UCSD-AML1 (cell line): ENCODE data around the gene GRB7.
"Not testable (repeated sequence)": the region's sequence is repeated elsewhere in the genome, so short reads cannot be mapped to it uniquely, and the experiment has no call there.

Experiments
- DNase-seq: peaks from one replicate; lab custom pipeline; 2025; ENCODE audit not compliant: unreplicated experiment; lab: John Stamatoyannopoulos, UW

GRB7 gene

DNA sequence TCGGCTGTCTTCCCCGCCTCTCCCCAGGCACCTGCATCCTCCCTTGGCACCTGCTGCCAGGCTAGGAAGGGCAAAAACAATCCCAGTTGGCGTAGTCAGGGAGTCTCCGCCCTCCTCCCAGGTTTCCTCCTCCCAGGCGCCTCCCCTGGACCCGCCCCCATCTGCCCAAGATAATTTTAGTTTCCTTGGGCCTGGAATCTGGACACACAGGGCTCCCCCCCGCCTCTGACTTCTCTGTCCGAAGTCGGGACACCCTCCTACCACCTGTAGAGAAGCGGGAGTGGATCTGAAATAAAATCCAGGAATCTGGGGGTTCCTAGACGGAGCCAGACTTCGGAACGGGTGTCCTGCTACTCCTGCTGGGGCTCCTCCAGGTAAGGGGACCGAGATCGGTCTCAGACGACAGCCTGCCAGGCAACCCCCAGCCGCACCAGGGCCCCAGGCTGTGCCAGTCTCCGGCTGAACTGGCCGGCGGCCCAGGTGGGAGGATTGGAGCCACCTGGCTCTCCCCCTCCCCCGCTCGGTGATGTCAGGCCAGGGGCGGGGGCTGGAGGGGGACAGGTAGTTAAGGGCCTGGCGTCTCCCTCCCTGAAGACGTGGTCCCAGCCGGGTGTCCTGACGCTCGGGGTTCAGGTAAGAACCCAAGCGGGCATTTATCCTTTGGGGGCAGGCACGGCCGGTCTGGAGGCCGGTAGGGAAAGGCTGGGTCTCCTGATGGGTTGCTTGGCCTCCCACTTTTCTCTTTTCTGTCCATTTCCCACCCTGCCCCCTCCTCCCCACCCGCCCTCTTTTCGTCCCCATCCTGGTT, at the start of gene GRB7:
GRB7 (plus strand) TSS at position 179 of the 808 bp plus-strand sequence. CDS start 4,364 bp downstream, outside the sequence.
- DNase-seq, result no peak

DNA sequence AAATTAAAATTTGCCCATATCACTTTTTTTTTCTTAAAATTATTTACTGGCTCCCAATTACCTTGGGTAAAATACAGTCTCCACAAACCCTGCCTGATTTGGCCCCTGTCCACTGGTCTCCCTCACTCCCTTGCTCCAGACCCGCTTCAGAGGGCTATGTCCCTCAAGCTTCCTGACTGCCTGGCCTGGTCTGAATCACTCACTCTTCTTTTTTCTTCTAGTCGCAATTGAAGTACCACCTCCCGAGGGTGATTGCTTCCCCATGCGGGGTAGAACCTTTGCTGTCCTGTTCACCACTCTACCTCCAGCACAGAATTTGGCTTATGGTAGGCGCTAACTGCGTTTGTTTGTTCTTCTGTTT, 49.3 kb upstream of the GRB7 start:
- DNase-seq, result no peak

DNA sequence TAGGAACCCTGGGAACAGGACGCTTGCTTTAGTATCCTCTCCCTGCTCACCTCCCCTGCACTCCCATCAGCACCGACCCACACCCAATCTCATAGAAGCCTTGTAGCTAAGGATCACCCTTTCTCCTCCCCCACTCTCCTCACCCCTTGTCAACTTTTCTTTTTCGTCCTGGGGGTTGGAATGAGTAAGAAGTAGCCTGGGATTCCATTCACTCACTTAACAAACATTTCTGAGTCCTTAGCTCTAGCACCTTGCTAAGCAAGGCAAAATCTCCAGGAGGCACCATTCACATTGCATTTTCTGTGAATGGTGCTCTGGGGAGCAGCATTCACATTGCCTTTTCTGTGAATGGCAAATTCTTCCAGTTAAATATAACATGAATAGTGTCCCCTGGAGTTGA, 48.8 kb upstream of the GRB7 start:
- DNase-seq, result no peak

DNA sequence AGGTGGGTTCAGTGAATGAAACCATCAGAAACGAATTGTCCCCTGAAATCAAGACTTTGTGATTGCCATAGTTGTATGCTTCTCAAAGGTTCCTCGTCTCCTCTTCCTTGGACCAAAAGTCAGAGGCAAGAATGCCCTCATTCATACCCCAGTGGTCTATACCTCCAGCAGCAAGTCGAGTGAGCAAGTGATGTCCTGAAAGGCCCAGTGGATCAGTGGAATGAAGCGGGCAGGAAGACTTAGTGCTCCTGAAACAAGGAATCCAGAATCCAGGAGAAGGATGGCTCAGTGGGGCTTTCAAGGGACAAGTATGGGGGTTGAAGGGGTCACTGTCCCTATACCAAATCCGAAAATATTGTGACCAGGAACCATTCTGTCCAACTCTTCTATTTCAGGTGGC, 43.1 kb upstream of the GRB7 start:
- no peak for DNase-seq

DNA sequence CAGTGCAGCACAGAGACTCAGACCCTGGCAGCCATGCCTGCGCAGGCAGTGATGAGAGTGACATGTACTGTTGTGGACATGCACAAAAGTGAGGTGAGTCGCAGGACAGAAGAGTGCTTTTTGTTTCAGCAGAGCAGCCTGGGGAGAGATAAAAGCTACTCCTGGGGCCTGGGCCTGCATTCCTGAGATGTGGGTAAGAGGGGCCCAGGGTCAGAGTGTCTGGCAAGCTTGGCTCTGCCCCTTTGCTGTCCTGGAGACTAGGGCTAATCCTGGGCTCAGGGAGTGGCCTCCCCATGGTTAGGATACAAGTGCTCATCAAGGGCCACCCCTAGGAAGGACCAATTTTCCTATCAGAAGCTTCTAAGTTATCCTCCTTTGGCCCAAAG, 42.7 kb upstream of the GRB7 start:
- no peak for DNase-seq

DNA sequence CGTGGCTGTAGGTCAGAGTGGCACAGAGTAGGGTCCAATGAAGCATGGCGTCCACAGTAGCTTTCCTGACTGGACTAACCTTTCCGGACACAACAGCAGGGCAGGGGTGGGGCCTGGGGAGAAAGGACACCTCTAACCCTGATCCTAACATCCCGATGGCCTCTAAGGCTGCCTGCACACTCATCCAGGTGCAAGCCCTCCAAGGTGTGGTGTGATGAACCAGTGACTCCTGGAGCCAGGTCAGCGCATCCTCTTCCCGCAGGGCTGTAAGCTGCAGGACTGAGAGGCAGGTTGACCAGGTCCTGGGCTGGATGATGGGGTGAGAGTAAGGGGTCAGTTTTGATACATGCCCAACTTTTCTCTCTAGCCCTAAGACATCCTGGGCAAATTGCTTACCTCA, 41.0 kb upstream of the GRB7 start:
- DNase-seq, result no peak

DNA sequence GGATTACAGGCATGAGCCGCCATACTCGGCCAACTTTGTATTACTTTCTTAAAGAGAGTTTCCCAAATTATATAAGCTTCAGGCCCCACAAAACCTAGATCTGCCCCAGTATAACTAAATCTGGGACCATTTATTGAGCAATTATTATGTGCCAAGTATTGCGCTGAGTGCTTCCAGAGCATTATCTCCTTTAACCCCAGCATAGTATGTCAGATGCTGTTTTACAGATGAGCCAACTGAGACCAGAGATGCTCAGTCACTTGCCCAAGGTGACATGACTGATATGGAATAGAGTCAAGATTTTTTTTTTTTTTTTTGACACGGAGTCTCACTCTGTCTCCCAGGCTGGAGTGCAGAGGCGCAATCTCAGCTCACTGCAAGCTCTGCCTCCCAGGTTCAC, 39.8 kb upstream of the GRB7 start:
- no peak for DNase-seq

DNA sequence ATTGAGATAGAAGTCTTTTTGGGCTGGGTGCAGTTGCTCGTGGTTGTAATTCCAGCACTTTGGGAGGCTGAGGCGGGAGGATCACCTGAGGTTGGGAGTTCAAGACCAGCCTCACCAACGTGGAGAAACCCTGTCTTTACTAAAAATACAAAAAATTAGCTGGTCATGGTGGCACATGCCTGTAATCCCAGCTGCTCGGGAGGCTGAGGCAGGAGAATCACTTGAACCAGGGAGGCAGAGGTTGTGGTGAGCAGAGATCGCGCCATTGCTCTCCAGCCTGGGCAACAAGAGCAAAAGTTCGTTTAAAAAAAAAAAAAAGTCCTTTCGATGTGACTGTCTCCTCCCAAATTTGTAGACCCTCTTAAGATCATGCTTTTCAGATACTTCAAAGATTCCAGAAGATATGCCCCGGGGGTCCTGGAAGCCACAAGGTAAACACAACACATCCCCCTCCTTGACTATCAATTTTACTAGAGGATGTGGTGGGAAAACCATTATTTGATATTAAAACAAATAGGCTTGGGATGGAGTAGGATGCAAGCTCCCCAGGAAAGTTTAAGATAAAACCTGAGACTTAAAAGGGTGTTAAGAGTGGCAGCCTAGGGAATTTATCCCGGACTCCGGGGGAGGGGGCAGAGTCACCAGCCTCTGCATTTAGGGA, 38.5 kb upstream of the GRB7 start:
- DNase-seq, result not testable (repeated sequence)

DNA sequence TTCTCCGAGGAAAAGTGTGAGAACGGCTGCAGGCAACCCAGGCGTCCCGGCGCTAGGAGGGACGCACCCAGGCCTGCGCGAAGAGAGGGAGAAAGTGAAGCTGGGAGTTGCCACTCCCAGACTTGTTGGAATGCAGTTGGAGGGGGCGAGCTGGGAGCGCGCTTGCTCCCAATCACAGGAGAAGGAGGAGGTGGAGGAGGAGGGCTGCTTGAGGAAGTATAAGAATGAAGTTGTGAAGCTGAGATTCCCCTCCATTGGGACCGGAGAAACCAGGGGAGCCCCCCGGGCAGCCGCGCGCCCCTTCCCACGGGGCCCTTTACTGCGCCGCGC, 38.0 kb upstream of the GRB7 start, which contains the start of gene ERBB2:
ERBB2 (plus strand) TSS at position 247 of the 330 bp plus-strand sequence. CDS start 175 bp downstream, outside the sequence.
- DNase-seq, result no peak

DNA sequence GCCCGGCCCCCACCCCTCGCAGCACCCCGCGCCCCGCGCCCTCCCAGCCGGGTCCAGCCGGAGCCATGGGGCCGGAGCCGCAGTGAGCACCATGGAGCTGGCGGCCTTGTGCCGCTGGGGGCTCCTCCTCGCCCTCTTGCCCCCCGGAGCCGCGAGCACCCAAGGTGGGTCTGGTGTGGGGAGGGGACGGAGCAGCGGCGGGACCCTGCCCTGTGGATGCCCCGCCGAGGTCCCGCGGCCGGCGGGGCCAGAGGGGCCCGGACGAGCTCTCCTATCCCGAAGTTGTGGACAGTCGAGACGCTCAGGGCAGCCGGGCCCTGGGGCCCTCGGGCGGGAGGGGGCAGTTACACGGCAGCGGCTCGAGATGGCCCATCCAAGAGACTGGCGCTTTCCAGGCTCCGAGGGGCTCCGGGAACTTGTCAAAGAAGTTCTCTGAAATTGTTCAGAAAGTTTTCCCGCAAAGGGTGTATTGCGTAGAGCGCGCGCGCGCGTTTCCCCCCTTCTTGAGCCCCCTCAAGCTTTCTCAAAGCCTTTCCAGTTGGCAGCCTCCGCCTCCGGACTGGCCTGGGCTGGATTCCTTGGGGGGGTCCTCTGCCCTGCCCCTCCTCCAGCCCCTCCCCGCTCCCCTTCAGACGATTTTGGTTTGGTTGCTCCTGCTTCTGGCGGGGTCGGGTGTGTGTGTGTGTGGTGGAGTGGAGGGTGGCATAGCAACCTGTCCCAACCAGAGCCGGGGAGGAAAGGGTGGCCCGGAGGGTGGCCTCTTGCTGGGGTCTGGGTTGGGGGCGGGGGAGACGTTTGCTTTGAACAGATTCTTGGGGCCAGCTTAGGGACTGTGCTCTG, 37.4 kb upstream of the GRB7 start:
- no peak for DNase-seq

DNA sequence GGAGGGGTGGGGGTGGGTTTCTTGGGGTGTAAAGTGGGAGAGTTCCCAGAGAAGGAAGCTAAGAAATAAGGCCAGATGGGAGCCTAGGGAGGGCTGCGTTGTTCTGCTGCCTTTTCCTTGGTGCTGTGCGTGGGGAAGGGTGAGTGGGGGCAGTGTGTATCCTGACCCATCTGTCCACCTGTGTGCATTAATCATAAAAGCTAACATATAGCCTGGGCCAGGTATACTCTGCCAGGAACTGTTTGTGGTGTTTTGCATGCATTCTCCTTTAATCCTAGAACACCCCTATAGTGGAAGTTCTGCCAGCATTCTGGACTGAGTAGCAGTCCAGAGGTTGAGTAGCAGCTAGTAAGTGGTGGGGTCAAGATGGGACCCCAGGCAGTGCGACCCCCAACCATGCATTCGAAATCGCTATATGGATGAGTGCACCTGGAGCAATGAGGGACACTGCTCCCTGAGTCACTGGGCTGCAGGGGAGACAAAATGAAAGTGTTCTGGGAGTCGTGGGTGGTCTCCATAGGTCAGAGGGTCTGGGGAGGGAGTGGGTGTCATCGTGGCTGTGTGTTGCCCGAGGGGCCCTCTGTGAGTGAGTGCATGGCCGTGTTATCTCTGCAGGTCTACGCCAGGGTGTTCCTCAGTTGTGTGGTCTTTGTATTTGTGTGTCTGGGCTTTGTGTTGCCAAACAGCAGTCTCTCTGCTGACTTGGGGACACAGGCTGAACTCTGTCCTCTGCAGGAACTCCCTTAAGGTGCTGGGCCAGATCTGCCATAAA, 36.5 kb upstream of the GRB7 start:
- DNase-seq, result no peak

DNA sequence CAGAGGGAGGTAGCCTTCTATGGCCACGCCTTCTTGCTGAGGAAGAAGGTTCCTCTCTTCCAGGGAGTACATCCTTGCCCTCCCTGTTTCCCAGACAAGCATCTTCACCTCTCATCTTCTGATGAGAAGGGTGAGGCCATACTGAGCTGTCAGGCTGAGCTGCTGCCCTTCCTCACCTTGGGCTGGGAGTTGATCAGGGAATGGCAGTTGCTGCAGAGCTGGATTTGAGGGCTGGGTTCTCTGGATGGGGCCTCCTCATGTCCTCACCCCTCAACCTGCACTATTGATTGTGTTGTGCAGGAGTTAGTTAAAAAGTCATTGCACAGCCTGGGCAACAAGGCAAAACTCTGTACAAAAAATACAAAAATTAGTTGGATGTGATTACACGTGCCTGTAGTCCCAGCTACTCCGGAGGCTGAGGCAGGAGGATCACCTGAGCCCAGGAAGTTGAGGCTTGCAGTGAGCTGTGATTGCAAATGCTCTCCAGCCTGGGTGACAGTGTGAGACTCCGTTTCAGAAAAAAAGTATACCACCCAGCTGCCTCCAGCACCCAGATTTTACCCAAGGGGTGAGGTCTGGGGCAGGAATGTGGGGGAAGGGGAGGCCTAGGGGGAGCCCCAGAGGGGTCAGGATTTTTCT, 35.8 kb upstream of the GRB7 start:
- DNase-seq, result no peak

DNA sequence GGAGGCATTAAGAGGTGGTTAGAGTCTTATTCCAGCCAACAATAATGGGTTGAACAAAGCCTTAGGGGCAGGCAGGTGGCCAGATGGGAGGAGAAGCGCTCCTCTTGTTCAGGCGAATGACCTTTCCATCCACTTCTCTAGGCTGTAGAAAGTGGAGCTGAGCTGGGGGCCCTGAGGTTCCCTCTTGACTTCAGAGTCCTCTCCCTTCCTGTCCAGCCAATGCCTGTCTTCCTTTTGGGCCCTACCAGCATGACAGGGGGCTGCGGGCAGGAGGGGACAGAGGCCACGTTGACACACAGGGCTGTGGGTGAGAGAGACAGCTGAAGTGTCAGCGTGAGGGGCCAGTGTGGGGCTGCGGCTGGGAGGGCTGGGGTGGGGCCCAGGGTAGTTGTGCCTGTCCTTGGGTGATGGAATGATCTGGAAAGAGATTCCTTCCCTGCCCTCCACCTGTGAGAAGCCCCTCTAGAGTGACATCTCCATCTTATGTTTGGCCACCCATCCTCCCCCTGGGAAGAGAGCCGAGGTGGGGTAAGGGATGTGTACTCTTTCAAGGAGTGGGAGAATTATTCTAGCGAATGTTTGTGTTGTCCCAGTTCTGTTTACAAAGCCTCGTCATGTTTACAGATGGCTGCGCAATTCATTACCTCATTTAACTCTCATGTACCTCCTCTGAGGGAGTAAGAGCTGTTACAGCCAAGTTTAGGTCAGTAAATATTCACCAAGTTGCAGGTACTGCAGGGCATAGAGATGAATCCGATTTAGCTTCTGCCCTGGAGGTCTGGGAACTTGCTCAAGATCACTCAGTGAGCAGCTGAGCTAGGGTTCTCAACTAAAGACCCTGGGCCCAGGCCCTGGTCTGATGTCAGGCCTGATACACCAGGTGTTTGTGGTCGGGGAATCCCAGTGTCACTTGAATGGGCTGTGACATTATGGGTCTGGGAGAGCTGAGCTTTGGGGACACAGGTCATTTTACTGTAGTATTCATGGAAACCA, 34.5 kb upstream of the GRB7 start:
- no peak for DNase-seq

DNA sequence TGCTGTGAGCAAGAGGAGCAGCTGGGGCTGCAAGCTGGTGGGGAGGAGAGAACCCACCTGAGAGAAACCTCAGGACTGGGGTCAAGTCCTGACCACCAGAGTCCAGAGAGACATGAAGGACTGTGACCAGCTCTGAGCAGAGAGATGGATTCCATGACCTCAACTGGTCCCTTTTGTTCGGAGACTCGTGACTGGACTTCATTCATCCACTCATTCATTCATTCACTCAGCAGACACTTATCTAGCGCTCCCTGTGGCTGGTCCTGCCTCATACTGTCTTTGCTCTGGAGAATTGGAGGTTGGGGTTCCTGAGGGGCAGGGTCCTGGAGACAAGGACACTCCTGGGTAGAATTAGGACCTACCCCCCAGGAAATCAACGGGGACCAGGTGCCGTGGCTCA, 33.8 kb upstream of the GRB7 start:
- DNase-seq, result no peak

DNA sequence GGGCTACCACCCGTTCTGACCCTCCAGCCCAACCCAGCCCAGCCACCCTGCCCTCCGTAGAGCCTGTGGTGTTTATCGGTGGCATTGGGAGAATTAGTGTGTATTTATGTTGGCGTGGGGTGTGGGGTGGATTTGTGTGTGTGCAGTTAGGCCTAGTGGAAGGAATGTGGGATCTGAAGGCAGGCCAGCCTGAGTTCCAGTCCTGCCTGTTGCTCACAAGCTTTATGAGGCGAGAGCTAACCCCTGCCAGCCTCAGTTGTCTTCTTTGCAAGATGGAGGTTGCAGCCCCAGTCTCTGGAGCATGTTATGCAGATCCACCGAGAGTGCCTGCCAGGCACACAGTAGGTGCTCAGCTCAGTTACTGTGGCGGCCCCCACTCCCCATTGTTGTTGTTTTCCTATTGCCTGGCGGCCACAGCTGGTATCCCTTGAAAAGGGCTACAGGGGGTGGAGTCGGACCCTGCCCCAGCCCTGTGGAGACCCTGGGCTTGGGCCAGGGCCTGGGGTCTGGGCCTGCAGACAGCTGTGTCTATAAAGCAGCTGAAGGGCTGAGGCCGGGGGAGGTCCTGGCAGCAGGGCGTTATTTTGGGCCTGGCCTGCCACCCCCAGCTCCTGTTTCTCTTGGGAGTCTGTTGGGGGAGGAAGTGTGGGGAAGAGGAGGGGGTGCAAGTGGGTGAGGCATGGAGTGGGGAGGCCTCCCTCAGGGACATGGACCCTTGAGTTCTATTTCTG, 32.8 kb upstream of the GRB7 start:
- DNase-seq, result no peak

DNA sequence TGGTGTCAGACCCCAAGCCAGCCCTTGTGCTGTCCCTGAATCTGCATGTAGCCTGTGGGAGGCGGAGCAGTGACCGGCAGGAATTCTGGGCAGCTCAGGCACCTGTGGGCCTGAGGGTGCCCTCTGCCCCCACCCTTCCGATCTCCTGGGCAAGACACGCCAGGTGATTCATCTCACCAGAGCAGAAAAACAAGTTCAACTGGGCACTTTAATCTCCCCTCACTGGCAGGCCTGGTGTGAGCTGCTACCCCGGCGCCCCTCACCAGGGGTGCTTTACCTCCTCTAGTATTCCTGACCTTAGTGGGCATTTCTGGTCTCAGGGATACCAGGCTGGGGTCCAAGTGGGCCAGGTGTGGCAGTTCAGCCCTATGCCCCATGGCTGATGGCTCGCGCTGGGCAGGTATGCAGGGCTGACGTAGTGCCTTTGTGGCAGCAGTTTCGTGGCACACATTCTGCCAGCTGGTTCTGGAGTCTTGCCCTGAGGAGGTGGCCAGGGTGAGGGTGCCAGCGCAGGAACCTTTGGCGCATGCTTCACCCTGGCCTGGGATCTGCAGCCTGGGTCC, 31.9 kb upstream of the GRB7 start:
- DNase-seq, result no peak

DNA sequence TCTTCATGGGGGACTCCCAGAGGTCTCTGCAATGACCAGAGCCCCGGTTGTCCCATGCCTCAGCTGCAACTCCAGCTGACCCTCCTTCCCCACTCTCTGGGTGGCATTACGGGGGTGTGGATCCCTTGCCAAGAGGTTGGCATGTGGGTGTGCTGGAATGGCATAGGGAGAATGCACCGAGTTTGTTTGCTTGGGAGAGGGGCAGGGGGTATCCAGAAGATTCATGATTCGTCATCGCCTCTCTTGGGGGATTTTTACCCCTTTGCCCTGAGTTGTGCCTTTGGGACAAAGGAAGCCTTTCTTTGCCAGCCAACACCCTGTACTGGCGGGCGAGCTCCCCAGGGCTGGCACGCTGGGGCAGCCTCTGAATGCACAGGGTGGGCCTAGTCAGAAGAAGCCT, 31.4 kb upstream of the GRB7 start:
- DNase-seq, result no peak

DNA sequence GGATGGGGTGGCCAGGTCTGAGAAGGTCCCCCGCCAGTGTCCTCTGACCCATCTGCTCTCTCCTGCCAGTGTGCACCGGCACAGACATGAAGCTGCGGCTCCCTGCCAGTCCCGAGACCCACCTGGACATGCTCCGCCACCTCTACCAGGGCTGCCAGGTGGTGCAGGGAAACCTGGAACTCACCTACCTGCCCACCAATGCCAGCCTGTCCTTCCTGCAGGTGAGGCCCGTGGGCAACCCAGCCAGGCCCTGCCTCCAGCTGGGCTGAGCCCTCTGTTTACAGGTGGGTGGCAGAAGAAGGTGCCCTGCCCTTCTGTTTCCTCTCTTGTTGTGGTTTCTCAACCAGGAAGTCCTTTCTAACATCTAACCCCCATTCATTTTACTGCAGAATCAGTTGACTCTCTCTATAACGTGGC, 30.8 kb upstream of the GRB7 start:
- DNase-seq, result no peak
